ENCODE data around the gene NIT2. TPM values are rescaled to one million over a fixed set of nuclear protein-coding genes. Genes with fewer than 3 reads are reported as not detected.

The NIT2 gene
- total and polyA plus RNA-seq, 12 donors: 16.8 to 84.5 (median 39.7) TPM

GRCh38 chr3:100389025-100389424, 54.5 kb downstream of the NIT2 start:
- Histone ChIP-seq H3K36me3 (replicated peaks in 1 of 2) (peaks cover 0 to 4% of the 10 kb centered on the region in 2 donors), H3K27me3 (no peaks in the 10 kb centered on the region), H3K4me3 (no peak overlapping the region), H3K9me3 (replicated peaks in 1 of 3) (peaks cover 0 to 5% (median 0%) of the 10 kb centered on the region in 3 donors), H3K4me1 (replicated peaks in 1 of 2) (peaks cover 2 to 15% of the 10 kb centered on the region in 2 donors), H3K27ac (no peak overlapping the region)
- DNase-seq: no peak
- TF ChIP-seq CTCF (IDR thresholded peaks at IDR 0.05) (no peak), POLR2A (IDR thresholded peaks at IDR 0.05) (no peak)
- intact Hi-C loops (cut with DNase I): no loop called here
- WGBS, 4 donors: 86 to 100% (median 97%) methylated on average over 1 of the region's 1 CpG

GRCh38 chr3:100395679-100396431, 61.3 kb downstream of the NIT2 start:
- WGBS, 4 donors: 61 to 68% (median 65%) methylated on average over 2 of the region's 2 CpGs
- Histone ChIP-seq H3K27me3 (no peaks in the 10 kb centered on the region), H3K27ac (no peak overlapping the region), H3K36me3 (replicated peaks in 1 of 2) (no peaks in the 10 kb centered on the region), H3K4me3 (no peak overlapping the region), H3K4me1 (replicated peaks in 1 of 2) (peaks cover 17 to 42% of the 10 kb centered on the region in 2 donors), H3K9me3 (replicated peaks in 1 of 3) (no peaks in the 10 kb centered on the region)
- no peak for DNase-seq
- intact Hi-C loops (cut with DNase I): no loop called here
- TF ChIP-seq CTCF (IDR thresholded peaks at IDR 0.05) (no peak), POLR2A (IDR thresholded peaks at IDR 0.05) (no peak)

GRCh38 chr3:100396967-100397366, 62.4 kb downstream of the NIT2 start:
- intact Hi-C loops (cut with DNase I): no loop called here
- peak in 2 of 7 donors; percentile 4 to 12 for DNase-seq
- WGBS, 4 donors: 57 to 64% (median 61%) methylated on average over 2 of the region's 2 CpGs
- no peak overlapping the region for H3K27ac ChIP-seq
- H3K36me3 ChIP-seq (replicated peaks in 1 of 2): no peaks in the 10 kb centered on the region
- H3K4me3 ChIP-seq: no peak overlapping the region
- H3K4me1 ChIP-seq (replicated peaks in 1 of 2): peaks cover 17 to 42% of the 10 kb centered on the region in 2 donors
- H3K9me3 ChIP-seq (replicated peaks in 1 of 3): no peaks in the 10 kb centered on the region
- TF ChIP-seq POLR2A (IDR thresholded peaks at IDR 0.05) (no peak), CTCF (IDR thresholded peaks at IDR 0.05) (no peak)
- no peaks in the 10 kb centered on the region for H3K27me3 ChIP-seq

- intact Hi-C loops (cut with DNase I): no loop called here
- peak in 1 of 7 donors; percentile 18 for DNase-seq
- Histone ChIP-seq H3K4me1 (replicated peaks in 1 of 2) (peaks cover 28 to 62% of the 10 kb centered on the region in 2 donors), H3K9me3 (replicated peaks in 1 of 3) (no peaks in the 10 kb centered on the region), H3K36me3 (replicated peaks in 1 of 2) (no peaks in the 10 kb centered on the region), H3K27me3 (no peaks in the 10 kb centered on the region), H3K4me3 (peak overlapping the region in 1 of 4 donors; percentile 94), H3K27ac (no peak overlapping the region)
- TF ChIP-seq POLR2A (IDR thresholded peaks at IDR 0.05) (no peak), CTCF (IDR thresholded peaks at IDR 0.05) (no peak)
- WGBS, 4 donors: 34 to 41% (median 39%) methylated on average over 9 of the region's 9 CpGs
Measured at GRCh38 chr3:100399341-100400071, 64.9 kb downstream of the NIT2 start.

All from adrenal gland (tissue), 12 donors.